Inflammatory macrophage (primary cell): ENCODE results near the gene MTCH1.
"Not testable (repeated sequence)": the region's sequence is repeated elsewhere in the genome, so short reads cannot be mapped to it uniquely, and the experiment has no call there.

Source experiments
- DNase-seq, 2 donors: peaks; one replicate each; pipeline ENCODE4 v3.0.0-alpha.2; 2020 to 2022

Gene MTCH1

DNA sequence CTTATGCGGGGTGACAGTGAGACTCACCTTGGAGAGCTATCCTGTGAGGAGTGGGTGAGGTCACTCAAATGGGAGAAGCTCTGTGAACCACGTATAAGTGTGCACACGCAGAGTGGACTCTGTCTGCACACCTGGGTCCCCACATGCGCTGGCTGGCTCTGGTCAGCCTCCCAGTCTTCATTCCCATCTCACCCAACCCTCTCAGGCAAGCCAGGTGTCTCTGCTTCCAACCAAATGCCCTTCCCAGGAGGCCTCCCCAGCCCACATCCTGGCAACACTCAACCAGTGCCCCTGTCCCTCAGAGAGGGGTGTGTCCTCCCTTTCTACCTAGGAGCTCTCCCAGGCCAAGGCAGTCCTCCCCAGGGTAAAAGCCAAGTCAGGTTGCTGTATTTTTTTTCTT, 39.5 kb downstream of the MTCH1 start:
- DNase-seq, result no peak

DNA sequence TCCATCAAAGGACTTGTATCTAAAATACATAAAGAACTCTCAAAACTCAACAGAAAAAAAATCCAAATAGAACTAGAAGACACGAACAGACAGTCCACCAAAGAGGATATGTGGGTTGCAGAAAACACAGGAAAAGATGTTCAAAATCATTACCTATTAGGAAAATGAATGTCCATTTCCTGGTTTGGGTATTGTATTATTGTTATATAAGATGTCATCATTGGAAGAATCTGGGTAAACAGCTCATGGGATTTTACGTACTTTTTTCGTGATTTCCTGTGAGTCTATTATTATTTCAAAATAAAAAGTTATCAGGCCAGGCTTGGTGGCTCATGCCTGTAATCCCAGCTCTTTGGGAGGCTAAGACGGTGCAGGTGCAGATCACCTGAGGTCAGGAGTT, 40.7 kb downstream of the MTCH1 start:
- no peak for DNase-seq

DNA sequence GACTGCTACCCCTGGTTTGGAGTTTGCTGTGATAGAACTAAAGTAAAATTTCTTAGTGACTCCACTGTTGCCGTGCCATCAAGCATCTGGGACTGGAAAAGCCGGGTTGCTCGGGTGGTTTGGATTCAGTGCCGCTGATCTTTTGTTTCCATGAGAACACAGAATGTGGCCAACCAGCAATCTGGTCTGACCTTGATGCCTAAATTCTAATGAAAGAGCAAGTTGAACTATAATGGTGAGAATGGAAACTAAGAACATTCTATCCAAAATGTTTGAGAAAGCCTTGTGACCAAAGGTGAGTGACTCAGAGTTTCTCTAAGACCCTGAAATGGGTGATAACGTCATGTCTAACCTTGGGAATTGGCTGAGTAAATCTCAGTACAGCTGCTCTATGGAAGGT, 41.3 kb downstream of the MTCH1 start:
- no peak for DNase-seq

DNA sequence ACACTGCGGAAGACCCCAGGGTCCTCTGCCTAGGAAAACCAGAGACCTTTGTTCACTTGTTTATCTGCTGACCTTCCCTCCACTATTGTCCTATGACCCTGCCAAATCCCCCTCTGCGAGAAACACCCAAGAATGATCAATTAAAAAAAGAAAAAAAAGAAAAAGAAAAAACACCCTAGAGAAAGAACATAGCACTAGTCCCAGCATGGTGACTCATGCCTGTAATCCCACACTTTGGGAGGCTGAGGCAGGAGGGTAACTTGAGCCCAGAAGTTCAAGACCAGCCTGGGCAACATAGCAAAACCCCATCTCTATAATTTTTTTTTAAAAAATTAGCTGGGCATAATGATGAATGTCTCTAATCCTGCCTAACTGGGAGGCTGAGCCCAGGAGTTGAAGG, 43.7 kb downstream of the MTCH1 start:
- not testable (repeated sequence) for DNase-seq

DNA sequence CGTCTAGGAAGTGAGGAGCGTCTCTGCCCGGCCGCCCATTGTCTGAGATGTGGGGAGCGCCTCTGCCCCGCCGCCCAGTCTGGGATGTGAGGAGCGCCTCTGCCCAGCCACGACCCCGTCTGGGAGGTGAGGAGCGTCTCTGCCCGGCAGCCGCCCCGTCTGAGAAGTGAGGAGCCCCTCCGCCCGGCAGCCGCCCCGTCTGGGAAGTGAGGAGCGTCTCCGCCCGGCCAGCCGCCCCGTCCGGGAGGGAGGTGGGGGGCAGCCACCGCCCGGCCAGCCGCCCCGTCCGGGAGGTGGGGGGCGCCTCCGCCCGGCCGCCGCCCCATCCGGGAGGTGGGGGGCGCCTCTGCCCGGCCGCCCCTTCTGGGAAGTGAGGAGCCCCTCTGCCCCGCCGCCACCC, 44.4 kb downstream of the MTCH1 start:
- not testable (repeated sequence) for DNase-seq

DNA sequence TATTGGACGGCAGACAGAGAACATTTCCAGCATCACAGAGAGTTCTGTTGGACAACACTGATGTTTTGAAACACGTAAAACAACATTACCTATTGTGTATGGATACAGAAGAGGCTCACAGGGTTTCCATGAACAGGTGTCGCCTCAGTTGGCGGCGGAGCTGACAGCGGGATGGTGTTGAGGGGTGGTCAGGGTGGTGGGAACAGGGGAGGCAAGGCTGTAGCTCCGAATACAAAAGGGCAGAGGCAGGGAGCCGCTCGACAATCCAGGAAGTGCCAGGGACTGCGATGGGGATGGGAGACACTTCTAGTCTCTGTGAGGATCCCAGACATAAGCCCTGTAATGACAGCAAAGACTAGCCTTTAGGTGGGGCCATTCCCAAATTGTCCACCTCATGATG, 46.0 kb downstream of the MTCH1 start:
- DNase-seq, result no peak

DNA sequence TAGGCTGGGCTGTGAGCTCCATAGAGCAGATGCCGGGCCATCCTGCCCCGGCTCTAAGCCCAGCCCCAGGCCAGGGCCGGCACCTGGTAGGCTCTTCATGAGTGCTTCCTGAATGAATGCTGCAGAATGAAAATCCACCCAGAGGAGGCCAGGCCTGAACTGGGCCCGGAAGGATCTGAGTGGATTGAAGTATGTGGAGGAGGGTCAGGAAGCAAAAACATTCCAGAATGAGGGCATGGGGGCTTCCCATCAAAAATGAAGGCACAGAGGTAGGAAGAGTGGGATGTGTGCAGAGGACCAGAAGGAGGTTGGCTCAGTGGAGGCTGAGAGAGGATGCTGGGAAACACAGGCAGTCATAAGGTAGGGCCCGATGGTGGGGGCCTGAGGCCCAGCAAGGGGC, 47.0 kb downstream of the MTCH1 start:
- DNase-seq, result not testable (repeated sequence)

DNA sequence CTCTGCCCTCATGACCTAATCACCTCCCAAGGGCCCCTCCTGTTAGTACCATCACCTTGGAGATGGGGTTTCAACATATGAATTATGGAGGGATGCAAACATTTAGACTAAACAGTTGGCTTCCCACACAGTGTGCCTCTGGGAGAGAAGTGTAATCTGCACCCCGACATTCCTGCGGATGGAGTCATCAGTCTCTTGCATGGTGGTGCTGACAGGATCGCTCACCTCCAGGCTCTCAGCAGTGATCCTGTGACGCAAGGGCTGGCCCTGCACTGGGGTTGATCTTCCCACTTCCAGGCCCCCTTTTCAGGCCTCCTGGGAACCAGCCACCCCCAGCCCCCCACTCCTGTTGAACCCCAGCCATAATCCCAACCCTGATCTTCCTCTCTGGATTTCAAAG, 47.5 kb downstream of the MTCH1 start:
- DNase-seq, result no peak

DNA sequence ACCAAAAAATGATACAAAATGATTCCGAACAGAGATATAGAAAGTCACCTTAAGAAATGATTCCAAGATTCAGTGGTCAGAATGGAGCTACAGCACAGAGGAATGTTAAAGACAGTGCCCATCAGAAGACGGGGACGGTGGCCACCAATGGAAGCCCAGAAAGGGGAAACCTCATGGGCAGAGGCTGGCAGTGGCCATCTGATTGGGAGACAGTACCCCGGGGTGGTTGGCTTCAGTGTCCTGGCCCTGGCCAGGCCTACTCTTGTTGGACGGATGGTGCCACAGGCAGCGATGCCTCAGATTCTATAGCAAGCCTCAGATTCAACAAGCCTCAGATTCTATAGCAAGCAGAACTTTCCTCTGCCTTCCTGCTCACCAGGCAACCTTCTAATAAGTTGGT, 48.1 kb downstream of the MTCH1 start:
- no peak for DNase-seq

DNA sequence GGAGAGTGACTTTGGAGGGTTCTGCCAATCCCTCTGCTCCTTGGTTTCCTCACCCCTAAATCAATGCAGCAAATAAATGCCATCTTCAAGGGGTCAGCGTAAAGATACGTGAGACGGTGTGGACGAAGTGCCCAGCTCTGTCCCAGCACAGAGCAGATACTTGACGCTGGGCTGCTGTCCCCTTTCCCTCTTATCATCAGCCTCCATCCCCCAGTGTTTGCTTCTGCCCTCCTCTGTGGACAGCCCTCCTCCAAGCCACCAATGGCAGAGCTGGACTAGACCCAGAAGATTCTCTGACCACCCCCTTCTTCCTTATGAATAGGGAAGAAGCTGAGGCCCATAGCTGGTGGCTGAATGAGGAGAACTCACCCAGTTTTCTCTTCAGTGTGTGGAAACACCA, 49.2 kb downstream of the MTCH1 start:
- no peak for DNase-seq

DNA sequence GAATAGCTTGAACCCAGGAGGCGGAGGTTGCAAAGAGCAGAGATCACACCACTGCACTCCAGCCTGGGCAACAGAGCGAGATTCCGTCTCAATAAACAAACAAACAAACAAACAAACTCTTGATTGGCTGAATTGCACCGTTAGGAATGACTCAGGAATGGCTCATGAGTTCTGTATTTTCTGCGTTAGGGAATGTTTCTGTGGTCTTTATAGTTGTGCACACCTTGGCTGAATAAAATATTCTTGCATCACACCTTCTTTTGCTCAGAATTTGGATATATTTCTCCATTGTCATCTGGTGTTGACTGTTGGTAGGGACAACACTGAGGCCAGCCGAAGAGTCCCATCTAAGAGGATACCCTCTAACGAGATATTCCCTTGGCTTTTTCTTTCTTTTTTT, 51.1 kb downstream of the MTCH1 start:
- no peak for DNase-seq

DNA sequence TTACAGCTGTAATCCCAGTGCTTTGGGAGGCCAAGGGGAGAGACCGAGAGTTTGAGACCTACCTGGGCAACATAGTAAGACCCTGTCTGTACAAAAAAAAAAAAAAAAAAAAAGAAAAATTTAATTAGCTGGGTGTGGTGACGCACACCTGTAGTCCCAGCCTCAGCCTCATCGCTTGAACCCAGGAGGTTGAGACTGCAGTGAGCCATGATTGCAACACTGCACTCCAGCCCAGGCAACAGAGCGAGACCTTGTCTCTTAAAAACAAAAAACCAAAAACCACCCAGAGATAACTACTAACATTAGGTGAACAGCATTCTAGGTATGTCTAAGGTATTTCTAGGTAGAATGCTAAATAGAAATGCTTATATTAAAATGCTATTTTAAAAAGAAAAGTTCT, 52.5 kb downstream of the MTCH1 start:
- DNase-seq, result no peak

DNA sequence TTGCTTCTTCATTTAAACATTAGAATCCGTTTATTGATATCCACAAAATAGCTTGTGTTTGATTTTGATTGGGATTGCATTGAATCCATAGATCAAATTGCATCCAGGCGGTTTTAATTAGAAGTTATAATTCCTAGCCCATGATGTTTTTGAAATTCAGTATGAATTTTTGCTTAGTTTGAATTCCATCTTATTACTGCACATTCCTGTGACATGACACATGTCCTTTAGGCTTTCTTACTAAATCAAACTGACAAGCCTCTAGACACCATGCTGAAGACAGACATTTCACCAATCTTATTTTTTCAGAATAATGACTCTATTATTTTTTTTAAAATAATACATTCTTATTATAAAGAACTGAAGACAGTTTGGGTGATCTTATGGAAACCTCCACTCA, 52.9 kb downstream of the MTCH1 start:
- no peak for DNase-seq

DNA sequence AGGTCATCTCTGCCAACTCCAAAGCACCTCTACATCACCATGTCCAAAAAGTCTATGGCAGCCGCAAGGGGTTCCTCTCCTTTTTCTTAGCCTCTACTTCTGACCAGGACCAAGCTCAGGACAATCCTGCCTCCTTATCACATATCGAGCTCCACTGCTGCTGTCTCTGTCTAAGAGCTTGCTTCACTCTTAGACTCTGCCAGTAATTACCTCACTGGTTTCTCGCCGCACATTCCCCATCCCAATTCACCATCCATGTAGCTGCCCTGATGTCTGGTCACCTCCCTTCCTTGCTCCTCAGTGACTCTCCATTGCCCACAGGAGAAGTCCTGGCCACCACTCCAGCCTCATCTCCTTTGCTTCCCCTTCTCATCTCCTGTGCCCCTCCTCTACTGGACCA, 55.5 kb downstream of the MTCH1 start:
- DNase-seq, result no peak

DNA sequence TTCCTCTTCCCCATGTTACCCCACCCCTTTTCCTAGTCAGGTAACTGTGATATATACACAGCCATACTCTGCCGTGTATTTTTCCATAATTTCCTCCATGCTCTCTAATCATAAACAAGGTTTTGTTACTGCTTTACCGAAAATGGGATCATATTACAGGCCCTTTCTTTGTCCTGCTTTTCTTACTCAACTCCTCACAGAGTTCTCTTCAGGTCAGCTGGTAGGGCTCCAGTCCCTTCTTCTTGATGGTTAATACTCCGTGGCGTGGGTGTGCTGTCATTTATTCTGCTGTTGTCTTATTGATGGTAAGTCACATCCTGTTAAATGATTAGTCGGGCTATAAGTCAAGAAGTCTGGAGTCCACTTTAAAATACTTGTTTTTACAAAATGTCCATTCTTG, 56.4 kb downstream of the MTCH1 start:
- no peak for DNase-seq

DNA sequence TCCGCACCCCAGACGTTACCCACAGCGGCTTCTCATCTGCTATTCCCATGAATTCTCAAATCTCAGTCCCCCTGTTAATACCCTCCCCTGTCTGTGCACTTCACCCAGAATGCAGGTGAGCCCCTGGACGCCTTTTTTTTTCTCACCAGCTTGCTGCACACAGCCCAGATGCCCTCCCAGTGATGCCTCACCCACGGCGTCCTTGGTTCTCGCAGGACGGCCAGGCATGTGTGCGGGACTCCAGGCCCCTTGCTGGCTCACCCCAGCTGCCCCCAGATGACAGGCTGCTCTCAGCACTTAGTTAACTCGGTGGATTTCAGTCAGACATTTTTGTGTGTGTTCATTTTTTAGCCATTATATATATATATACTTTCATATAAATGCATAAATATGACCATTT, 56.8 kb downstream of the MTCH1 start:
- no peak for DNase-seq

DNA sequence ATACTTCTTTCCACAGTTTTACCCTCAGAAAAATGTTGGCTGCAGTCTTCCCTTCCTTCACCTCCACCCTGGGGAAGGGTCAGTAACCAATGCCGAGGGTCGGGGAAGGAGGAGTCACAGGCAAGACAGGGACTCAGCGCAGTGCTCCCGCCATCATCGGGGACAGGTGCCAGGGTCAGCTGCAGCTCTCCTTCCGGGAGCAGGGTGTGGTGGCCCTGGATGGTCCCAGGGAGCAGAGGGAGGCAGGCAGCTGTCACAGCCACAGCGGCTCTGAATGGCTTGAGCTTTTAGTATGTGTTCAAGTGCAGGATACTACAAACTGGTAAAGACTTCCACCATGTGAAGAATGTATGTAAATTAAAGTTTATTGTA, 57.5 kb downstream of the MTCH1 start:
- DNase-seq, result no peak

DNA sequence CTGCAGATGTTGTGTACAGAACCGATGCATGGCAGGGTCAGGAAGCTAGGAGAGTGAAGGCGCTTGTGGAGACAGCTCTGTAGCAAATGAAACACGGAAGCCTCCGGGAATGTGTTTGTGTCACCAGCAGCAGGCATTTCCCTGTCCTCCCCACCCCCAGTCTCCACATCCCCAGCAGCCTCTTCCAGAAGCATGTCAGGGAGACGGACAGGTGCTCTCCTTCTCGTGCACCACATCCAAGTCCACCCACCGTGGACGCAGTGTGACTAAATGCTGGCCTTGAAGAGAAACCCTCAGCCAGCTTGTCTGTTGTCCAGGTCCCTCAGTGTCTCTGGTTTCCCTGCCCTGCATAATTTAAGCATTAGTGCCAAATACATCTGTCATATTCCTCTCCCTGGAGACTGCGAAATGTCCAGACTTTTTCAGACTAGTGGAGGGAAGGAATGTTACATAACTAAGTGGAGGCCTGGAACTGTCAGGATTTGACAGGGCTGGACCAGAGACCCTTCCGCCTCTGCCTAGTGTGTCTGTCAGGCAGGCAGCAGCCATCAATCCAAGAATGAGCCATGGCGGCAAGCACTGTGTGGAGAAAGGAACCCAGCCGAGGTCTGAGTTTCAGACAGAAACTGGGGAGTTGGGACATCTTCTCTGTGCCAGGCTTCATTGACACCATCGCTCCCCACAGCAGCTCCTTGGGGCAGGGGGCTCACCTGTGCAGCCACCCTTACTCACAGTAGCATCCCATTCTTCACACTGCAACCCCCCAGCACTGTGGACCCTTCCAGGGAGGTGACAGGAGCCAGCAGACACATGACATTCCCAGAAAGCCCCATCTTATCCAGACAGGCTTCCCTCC, 58.1 kb downstream of the MTCH1 start:
- DNase-seq, result no peak

DNA sequence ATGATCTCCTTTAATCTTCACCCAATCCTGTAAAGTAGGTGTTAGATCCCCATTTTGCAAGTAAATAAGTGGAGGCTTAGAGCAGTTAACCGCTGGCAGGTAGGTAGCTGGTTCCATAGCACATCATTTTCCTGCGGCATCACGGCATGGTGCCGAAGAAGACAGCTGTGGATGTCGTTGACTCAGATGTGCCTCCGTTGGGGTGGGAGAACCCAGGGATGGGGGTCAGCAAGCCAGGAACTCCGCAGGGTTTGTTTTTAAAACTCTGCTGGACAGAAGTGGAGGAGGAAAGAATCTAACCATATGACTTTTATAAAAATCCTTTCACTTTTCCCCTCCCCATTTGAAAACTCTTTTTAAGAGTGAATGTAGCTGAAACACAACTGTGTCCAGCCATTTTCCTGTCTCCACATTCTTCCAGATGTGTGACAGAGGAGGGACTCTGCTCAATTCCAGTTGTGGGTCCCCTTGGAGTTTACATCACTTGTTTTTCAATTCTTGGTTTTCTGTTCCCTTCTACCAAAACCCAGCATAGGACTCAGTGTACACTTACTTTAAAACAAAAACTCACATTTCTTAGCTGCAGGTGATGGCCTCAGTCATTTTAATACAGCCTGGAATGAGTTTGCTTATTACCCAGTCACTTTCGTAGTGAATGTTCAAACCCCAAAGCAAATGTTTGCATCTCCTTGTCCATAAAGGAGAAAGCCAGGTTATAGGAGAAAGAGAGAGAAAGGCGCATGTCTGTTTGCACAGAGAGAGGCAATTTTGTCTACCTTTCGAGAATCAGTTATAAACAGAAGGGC, 59.1 kb downstream of the MTCH1 start:
- DNase-seq, result no peak

DNA sequence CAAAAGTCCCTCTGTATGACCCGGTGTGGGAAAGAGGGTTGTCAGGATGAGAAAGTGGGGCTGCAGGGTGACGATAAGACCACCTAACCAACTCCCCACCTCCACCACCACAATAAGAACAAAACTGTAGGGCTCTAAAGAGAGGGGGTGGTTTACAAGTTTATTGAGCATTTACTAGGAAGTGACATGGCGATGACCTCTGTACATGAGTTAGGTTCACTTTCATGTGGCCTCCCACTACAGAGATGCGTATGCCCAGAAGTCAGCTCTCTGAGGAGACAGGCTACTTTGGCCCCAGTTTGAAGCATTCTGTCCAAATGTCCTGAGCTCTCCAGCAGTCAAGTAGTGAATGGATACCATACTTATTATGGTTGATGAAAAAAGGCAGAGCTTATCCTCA, 60.2 kb downstream of the MTCH1 start:
- DNase-seq, result no peak

DNA sequence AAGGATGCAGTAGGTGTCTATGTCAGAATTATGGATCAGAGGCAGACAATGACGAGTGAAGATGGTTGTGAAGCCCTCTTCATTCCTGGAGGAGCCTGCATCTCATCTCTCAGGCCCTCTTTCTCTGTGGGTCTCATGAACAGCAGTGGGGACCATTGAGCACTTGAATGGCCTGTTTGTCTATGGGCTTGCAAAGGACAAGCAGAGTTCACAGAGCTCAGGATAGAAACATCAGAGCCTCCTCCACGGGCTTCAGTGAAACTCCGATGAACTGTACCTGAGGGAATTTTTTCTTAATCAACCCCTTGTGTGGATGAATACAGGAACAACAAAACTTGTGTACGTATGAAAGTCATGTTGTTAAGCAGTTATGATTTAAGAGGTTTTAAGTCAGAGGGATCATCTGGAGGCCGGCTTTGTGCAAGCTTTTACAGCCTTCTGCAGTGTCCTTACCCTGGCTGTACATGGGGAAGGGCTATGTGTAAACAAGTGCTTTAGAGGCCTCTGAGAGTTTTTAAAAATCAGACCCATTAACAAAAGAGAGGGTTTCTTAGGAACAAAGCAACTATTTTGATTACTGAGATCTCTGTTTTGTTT, 61.1 kb downstream of the MTCH1 start:
- DNase-seq, result no peak

DNA sequence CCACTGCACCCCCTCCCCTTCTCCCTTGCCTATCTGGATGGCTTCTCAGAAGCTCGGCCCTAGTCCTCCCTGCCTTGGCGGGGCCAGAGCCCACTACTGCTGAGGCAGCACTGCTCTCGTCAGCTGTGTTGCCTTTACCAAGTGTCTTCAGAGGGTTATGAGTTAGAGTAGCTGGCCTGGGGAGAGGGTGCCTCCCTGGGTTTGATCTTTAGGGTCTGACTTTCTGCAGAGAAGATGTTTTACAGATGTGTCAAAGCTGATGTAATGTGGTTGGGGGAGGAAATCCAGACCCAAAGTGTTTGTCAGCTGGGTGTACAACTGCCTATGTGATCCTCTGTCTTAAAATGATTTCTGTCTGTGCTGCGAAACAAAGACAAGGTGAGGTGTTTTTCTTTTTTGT, 61.9 kb downstream of the MTCH1 start:
- DNase-seq, result no peak

DNA sequence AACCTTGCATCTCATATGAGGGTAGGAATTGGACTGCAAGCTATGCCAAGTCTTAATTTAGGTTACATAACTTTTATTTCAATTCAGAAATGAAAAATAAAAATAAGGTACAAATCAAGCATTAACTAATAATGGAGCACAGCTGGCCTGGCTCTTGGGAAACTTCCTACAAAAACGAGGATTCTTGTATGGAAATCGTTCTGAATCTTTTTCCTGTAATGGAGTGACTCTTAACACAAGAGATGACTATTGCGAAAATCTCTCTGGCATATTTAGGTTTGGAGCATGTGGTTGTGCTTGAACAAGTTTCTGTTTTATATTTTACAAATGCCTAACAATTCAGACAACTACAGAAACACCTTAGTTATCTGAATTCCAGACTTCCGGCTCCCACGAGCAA, 65.5 kb downstream of the MTCH1 start:
- DNase-seq, result no peak

DNA sequence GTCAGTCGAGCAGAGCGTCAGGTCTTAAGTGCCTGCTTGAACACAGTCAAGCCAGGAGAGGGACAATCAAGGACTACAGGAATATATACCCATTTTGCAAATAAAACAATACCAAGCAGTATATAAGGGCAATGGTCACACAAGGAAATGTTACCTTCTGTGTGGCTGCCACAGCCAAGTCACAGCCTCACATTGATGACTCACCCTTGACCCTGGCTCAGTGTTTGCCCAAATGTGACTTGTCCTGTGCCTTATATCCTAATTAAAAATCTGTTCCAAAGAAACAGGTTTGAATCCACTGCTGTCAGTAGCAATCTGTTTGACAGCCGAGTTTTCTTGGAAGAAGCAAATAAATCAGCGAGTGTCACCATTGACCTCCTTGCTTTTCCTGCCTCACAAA, 65.9 kb downstream of the MTCH1 start:
- no peak for DNase-seq
